NCI-H2171 (cell line): ENCODE results near the gene MYCN.
"Not testable (repeated sequence)": the region's sequence is repeated elsewhere in the genome, so short reads cannot be mapped to it uniquely, and the experiment has no call there.

Source experiments
- DNase-seq: peaks from one replicate; lab custom pipeline; 2025; lab: John Stamatoyannopoulos, UW

Gene MYCN

DNA sequence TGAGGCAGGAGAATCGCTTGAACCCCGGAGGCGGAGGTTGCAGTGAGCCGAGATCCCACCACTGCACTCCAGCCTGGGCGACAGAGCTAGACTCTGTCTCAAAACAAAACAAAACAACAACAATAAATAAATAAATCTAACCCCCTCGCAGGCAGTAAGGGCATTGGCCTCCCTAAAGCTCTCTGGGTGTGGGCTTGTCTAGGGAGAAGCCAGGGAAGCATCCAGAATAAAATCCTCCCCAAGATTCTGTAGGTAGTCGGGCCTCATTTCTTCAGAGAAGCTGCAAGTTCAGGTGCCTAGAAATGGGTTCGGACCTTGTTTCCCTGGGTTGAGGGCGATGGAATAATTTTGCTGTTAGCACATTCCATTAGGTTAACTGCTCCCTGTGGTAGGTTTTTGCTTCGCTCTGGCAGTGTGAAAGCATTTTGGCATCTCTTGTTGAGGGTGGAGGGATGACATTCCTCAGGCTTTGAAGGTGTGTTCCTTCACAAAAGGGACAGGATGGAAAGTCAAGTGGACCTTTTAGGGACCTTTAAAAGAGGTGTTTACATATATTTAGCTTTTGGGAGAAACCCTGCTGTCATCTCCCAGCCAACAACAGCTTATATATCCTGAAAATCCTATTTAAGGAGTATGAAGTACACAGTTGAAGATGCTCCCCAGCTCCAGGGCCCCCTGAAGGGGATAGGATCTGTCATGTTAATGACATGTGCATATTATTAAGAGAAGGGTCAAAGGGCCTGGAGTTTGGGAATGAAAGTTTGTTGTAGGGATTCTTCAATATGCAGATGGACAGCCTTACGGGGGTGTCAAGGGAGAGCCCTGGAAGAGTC is 17.7 kb downstream of the MYCN start:
- DNase-seq: no peak

DNA sequence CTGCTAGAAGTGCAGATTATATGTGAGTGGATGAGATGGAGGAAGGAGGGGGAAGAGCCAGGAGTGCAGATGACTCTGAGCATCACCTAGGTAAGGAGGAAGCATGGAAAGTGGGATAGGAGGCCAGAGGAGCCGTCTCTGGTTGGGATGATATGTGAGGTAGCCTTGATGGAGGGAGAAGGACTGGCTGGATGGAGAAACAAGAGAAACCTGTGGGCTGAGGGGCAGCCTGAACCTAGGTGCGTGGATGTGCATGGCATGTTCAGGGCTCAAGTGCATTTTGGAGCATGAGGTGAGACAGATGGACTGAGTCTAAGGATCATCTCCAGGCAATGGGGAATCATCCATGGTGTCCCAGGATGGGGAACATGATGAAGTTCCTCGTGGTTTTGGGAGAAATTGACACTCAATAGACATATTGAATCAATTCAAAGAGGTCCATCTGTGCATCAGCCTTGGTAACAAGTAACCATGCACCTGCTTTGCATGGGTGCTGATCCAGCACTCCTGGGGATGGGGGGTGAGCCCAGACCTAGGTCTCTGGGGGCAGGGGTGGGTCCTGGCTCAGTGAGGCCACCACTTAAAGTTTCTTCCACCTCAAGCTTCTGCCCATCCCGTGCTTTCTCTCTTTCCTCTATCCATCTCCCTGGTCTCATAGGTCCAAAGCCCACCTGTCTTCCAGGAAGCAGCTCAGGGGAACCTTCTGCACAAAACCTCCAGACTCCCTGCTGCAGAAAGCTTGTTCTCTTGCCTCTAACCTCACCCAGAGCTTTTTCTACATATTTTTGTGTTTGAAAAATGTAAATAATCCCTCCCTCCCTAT is 19.2 kb downstream of the MYCN start:
- DNase-seq: no peak

DNA sequence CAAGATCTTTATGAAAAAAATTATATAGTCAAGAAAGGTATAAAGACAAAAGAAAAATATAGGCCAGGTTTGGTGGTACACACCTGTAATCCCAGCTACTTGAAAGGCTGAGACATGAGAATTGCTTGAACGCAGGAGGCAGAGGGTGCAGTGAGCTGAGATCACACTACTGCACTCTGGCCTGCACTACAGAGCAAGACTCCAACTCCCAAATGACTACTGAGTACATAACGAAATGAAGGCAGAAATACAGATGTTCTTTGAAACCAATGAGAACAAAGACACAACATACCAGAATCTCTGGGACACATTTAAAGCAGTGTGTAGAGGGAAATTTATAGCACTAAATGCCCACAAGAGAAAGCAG is 19.8 kb downstream of the MYCN start:
- not testable (repeated sequence) for DNase-seq

DNA sequence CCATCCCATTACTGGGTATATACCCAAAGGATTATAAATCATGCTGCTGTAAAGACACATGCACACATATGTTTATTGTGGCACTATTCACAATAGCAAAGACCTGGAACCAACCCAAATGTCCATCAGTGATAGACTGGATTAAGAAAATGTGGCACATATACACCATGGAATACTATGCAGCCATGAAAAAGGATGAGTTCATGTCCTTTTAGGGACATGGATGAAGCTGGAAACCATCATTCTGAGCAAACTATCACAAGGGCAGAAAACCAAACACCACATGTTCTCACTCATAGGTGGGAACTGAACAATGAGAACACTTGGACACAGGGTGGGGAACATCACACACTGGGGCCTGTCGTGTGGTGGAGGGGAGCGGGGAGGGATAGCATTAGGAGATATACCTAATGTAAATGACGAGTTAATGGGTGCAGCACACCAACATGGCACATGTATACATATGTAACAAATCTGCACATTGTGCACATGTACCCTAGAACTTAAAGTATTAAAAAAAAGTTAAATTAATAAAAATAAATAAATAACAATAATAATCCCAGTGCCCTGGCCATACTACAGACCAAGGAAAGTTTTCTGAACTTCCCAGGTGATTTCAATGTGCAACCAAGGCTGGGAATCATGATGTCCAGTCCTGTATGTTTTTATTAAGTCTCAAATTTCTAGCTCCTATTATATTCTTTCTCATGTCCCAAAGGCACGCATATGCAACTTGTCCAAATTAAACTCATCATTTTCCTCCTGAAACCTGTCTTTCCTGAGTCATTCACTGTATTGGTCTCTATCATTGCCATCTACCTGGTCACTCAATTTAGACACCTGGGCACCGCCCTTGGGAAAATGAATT is 23.0 kb downstream of the MYCN start:
- not testable (repeated sequence) for DNase-seq

DNA sequence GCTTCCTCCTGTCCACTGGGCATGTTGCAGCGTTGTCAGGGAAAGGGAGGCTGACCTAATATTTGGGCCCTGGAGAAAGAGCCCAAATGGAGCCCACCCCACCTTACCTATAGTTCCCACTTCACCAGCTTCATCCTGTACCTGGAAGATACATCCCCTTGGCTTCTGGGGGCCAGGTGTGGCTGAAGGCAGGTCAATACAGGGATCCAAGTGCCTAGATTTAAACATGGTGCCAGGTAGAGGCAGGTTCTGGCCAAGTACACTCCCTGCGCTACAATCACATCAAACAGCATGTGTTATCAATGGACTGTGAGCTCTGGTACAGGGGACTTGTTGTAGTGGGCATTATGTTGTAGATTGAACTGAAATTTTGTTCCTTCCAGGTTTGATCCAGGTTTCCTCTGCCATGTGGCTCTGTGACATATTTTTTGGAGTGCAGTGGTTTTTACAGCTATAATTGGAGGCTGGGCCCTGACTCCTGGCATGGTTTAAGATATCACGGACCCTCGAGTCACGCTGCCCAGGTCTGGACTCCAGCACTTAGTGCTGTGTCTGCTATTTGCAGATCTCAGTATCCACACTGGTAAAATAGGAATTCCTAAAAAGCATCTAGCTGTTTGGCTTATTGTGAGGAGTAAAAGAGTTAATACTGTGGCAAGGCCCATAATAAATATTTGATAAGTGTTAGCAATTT is 23.8 kb downstream of the MYCN start:
- DNase-seq: no peak

DNA sequence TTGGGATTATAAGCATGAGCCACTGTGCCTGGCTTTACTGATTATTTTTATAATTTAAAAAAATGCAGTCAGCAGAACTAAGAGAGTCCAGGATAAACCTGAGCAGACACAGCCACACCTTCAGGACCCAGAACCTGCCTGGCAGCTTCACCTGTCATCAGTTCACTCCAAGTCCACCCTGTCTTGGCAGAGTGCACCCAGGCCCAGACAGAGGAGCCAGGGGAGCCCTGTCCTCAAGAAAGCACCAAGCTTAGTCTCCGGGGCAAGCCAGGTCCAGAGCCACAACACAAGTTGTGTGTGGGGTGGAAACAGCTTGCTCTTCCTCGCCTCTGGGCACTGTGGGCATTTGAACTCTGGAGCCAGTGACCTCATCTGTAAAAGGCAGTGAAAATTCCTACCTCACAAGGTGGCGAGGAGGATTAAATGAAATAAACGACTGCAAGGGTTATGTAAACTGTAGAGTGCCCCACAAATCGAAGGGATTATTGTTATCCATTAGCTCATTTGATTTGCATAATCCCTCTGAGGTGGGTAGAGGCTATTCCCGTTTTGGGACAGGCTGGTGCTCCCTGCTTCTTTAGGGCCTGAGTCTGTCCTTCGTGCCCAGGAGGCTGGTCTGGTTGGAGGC is 24.7 kb downstream of the MYCN start:
- no peak for DNase-seq

DNA sequence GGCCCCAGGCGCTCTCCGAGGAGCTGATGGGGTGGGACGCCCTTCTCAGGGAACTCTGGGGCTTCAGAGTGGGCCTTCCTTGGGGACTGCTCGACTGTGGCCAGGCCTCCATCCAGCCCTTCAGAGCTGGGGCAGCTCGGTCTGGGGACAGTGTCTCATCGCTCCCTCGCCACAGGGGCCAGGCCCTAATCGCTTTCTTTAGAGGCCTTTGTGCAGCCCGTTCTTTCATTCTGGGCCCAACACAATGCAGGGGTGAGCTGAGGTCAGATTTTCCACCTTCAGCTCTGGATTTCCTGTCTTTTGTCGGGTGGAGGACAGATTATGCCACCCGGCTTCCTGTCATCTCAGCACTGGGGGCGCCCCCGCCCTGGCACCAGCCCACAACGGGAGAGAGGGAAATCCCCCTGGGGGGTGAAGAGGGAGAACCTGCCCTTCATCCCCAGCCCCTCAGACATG is 25.2 kb downstream of the MYCN start:
- DNase-seq: no peak

DNA sequence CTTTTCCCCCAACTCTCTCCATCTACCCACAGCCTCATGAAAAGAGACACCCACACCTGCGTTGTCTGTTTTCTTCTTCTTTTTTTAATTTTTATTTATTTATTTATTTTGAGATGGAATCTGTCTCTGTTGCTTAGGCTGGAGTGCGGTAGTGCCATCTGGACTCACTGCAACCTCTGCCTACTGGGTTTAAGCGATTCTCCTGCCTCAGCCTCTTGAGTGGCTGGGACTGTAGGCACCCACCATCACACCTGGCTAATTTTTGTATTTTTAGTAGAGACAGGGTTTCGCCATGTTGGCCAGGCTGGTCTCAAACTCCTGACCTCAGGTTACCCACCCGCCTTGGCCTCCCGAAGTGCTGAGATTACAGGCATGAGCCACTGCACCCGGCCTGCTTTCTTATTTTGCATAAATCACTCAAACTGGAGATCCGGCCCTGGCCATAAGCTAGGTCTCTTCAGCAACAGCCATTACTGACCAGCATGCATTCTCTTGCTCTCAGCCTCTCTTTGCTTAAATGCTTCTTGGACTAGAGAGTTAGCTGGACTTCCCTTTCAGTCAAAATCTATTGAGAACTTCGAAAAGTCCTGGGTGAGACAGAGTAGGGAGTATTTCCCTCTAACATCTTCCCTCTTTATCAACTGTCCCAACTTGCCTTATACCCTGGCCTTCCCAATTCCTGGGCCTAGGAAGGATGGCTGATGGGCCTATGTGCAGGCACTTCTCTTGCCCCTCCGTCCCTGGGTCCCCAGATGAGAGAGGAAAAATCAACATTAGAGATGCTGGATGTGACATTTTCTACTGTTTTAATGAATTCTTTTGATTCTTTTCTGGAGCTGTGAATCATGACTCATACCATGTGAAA is 27.3 kb downstream of the MYCN start:
- no peak for DNase-seq

DNA sequence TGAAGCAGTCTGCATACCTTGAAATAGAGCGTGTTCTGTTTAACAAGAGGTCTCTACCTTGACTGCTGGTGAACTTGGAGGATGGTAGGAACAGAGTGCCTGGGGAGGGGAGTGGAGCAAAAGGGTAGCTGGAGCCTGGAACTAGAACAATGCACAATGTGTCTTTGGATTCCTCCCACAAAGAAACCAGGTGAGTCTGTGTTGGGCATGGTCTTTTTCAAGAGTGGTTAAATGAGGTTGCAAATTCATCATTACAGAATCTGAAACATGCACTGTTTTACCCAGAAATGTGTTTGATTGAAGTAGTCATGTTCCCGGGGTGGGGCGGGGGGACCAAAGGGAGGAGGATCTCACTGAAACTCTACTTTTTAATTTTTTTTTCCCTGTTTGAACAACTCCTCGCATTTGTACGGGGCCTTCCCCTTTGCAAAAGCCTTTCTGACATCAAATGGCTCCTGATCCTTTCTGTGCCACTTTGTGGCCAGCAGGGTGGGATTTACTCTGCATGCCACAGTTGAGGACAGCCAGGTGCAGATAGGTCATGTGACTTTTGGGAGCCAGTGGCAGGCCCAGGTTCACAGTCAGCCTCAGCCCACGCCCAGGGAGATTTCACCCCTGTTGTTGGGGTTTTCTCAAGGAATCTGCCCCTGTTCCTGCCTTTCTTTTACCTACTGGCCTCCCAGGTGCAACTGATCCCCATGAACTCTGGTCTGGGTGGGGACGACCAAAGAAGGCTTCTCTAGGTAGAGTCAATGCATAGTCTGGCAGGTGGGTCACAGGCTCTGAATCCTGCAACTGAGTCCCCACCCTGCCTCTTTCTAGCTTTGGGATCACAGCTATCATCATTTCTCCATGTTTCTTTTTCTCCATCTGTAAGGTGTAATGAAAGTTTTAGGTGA is 28.2 kb downstream of the MYCN start:
- no peak for DNase-seq

DNA sequence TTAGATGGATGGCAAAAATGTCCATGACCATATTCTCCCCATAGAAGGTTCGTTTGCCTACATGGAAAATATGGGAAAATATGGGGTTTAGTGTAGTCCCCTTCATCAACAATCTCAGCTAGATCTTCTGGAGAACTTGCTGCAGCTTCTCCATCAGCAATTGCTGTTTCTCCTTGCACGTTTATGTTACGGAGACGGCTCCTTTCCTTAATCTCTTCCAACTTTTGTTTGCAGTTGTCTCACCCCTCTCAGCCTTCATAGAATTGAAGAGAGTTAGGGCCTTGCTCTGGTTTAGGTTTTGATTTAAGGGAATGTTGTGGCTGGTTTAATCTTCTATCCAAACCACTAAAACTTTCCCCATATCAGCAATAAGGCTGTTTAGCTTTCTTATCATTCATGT is 28.9 kb downstream of the MYCN start:
- no peak for DNase-seq

DNA sequence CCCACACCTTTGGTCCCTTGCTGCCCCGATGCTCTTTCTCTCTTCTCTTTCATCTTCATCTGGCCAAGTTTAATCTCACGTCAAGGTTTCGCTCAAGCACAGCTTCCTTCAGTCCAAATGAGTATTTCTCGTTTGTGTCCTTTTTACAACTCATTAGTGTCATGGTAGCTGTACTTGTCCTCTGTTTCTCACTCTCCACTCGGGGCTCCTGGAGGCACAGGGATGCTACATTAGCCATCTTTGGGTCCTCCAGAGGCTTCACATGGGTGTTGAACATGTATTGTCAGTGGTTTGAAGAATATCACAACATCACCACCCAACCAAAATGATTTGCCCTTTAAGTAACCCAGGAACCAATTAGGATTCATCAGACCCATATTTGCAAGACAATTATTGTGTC is 30.4 kb downstream of the MYCN start:
- DNase-seq: no peak

DNA sequence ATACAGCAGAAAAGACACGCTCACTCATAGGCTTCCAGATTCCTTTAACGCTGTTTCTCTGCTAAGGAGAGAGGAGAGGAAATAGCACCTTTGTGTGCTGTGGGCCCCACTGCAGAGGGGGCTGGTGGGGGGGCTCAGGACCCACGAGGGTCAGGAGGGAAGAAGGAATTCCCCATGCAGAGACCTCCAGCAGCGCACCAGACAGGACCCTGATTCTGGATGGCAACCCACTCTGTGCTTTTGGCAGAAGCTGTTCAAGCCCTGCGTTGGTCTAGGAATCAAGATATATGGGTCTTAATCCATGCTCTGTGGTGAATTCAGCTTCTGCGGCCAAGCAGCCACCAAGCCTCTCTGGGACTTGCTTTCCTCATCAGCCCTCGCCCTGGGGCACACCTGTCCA is 31.0 kb downstream of the MYCN start:
- DNase-seq: no peak

DNA sequence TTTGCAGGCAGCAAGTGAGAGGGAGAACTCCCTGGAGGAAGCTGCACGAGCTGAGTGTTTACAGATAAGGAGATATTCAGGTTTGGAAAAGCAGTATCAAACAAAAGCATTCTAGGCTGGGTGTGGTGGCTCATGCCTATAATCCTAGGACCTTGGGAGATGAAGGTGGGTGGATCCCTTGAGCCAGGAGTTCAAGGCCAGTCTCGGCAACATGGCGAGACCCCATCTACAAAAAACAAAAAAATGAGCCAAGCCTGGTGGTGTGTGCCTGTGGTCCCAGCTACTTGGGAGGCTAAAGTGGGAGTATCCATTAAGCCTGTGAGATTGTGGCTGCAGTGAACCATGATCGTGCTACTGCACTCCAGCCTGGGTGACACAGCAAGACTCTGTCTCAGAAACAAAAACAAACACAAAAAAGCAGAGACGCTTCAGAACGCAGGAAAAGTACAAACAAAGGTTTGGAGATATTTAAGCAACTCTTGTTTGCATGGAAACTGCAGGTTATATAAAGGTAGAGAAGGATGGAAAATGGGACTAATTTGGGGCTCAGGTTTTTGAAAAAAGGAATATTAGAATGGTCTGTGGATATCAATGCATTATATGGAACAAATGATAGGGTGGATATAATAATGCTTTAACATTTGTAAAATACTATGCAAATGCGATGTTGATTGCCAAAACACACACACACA is 31.6 kb downstream of the MYCN start:
- DNase-seq: no peak

DNA sequence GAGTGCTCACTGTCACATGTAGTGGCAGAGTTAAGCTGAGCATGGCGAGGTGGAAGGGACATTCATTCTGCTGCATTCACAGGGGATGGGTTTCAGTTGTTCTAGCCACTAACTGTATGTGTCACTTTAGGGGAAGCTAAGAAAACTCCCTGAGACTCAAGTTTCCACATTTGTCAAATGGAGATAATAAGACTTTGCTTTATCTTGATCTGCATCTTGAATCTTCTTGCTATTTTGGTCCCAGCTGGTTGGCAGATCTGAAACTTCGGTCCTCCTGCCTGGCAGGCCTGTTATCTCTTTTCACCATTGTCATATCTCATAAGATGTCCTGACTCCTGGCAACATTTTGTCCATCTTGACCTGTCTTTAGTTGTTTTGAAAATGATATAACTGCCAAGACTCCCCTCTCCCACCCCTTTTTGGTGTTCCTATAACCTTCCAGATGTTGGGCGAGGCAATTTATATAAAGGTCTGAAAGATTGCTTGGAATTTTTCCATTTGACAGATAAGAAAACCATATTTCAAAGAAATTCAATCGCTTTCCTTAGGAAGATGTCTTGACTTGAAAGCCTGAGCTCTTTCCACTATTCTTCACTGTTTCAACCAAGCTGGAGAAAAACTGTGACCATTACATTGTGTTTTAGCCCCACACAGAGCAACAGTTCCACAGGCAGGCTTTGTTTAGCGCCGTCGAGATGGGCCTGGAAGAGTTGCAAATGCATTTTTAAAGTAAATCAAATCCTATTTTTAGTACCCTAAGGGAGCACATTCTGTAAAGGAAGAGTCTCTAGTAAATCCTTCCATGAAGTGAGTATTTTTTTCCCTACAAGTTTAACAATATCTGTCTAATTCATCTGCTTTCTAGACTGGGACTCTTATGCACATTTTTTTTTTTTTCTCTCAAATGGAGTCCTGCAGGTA is 33.4 kb downstream of the MYCN start:
- DNase-seq: no peak

DNA sequence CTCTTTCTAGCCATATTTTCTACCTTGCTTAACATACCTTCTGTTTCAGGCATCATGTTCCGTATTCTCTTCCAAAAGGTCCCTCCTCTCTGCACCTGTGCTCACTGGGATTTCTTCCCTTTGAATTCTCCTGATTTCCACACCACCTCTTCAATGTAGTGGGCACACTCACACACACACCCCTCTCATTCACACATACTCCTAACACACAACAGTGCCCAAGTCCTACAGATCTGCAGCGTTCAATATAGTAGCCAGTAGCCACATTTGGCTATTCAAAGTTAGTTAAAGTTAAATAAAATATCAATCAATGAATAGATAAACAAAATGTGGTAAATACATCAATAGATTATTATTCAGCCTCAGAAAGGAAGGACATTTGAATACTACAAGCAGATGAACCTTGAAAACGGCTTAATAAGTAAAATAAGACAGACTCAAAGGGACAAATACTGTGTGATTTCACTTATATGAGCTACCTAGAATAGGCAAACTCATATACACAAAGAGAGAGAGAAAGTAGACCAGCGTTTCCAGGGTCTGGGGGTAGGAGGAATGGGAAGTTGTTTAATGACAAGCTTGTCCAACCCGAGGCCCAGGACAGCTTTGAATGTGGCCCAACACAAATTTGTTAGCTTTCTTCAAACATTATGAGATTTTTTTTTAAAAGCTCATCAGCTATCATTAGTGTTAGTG is 34.4 kb downstream of the MYCN start:
- DNase-seq: no peak

DNA sequence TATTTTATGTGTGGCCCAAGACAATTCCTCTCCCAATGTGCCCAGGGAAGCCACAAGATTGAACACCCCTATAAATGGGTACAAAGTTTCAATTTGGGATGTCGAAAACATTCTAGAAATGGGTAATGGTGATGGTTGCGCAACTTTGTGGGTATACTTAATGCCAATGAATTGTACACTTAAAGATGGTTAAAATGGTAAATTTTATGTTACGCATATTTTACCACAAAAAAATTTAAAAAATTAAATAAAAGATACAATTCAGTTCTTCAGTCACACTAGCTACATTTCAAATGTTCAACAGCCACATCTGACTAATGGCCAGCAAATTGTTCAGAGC is 34.9 kb downstream of the MYCN start:
- DNase-seq: no peak

DNA sequence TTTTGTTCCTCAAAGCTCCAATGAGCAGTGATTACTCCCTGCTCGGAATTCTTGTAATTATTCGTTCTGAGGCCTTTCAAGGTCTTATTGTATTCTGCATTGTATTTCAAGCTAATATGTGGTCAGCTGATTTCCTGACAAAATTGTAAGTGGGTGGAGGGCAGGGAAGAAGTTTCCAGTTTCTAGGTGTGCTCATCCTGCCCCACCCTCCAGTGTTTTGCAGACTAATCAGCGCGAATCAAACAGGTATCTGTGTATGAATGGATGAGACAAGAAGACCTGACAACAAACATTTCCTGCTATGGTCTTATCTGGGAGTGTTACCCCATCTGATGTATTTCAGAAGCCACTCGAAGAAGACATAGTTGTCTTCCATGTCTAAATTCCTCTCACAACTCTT is 35.3 kb downstream of the MYCN start:
- no peak for DNase-seq
